Osteoblast (primary cell): ENCODE data around the gene AVL9. TPM values are rescaled to one million over a fixed set of nuclear protein-coding genes. Genes with fewer than 3 reads are reported as not detected.

Source experiments
- total RNA-seq: library from RNA; depleted of rRNA; stranded (reverse); fragments of >200 nt; gene quantifications from 2 replicates; pipeline ENCODE4 v1.2.3, GENCODE V29; 2012

The AVL9 gene
- total RNA-seq, 1 donor, result 32.2 TPM

Other genes starting within 250 kb of the AVL9 start
- 16.8 and 17.4 TPM in 2 replicates for gene LSM5, start 5.1 kb upstream of the AVL9 start, total RNA-seq